Keratinocyte (primary cell): ENCODE data around the gene MAPT. TPM values are rescaled to one million over a fixed set of nuclear protein-coding genes. Genes with fewer than 3 reads are reported as not detected.

Source experiments
- DNase-seq: peaks from one replicate; pipeline ENCODE4 v3.0.0-alpha.2; 2011; ENCODE audit warnings: low read depth, missing footprints, low spot score
- FAIRE-seq: peaks from 2 replicates; lab custom pipeline; 2011; peaks lifted over from hg19 to GRCh38; lab: Jason Lieb, UNC
- H2AFZ ChIP-seq: 2 replicates; pipeline ENCODE4 v1.6.0; 2012; ENCODE audit warnings: low read length, control low read depth, inconsistent platforms; ENCODE audit not compliant: control insufficient read depth
- H3K27ac ChIP-seq: 2 replicates; pipeline ENCODE4 v1.5.1; 2011; ENCODE audit warnings: low read length; ENCODE audit not compliant: control insufficient read depth, insufficient read depth
- H3K27me3 ChIP-seq: 3 replicates; pipeline ENCODE4 v1.6.0; 2011; ENCODE audit warnings: low read length; ENCODE audit not compliant: control insufficient read depth, insufficient read depth; ENCODE audit errors: extremely low read depth
- H3K36me3 ChIP-seq, 2 experiments: 2 replicates in 1 of 2; 3 replicates in 1 of 2; pipeline ENCODE4 v1.5.1; 2011; ENCODE audit warnings: low read length in 2 of 2, mild to moderate bottlenecking in 1 of 2; ENCODE audit not compliant: control insufficient read depth in 2 of 2, insufficient read depth in 2 of 2; ENCODE audit errors: extremely low read depth in 1 of 2
- H3K4me1 ChIP-seq: 3 replicates; pipeline ENCODE4 v1.5.1; 2011; ENCODE audit warnings: low read length; ENCODE audit not compliant: control insufficient read depth, insufficient read depth; ENCODE audit errors: extremely low read depth
- H3K4me2 ChIP-seq: 3 replicates; pipeline ENCODE4 v1.6.0; 2011; ENCODE audit warnings: low read depth, low read length; ENCODE audit not compliant: control insufficient read depth, insufficient read depth; ENCODE audit errors: extremely low read depth
- H3K4me3 ChIP-seq, 3 experiments: fragments of 200-600 bp in 1 of 3; sonication (generic) in 1 of 3; 2 replicates in 2 of 3; 3 replicates in 1 of 3; pipeline ENCODE4 v1.5.1; 2011 to 2016; ENCODE audit warnings: low read length in 3 of 3, mild to moderate bottlenecking in 3 of 3, control low read depth in 2 of 3, inconsistent platforms in 1 of 3, low read depth in 1 of 3, mixed read lengths in 1 of 3, mixed run types in 1 of 3, moderate library complexity in 1 of 3; ENCODE audit not compliant: control insufficient read depth in 2 of 3, insufficient read depth in 2 of 3; ENCODE audit errors: extremely low read depth in 1 of 3
- H3K79me2 ChIP-seq: 2 replicates; pipeline ENCODE4 v1.6.0; 2012; ENCODE audit warnings: low read length; ENCODE audit not compliant: control insufficient read depth, insufficient read depth
- H3K9ac ChIP-seq: 3 replicates; pipeline ENCODE4 v1.6.0; 2011; ENCODE audit warnings: low read length; ENCODE audit not compliant: control insufficient read depth, insufficient read depth; ENCODE audit errors: extremely low read depth
- H3K9me1 ChIP-seq: 3 replicates; pipeline ENCODE4 v1.6.0; 2011; ENCODE audit warnings: low read length; ENCODE audit not compliant: control insufficient read depth, insufficient read depth; ENCODE audit errors: extremely low read depth
- H3K9me3 ChIP-seq: 2 replicates; pipeline ENCODE4 v1.5.1; 2012; ENCODE audit warnings: low read depth, low read length; ENCODE audit not compliant: control insufficient read depth
- H4K20me1 ChIP-seq: 3 replicates; pipeline ENCODE4 v1.6.0; 2011; ENCODE audit warnings: low read length; ENCODE audit not compliant: control insufficient read depth, insufficient read depth; ENCODE audit errors: extremely low read depth
- EZH2 ChIP-seq: IDR thresholded peaks from one replicate; pipeline ENCODE4 v1.6.1; 2012; ENCODE audit warnings: inconsistent platforms, mild to moderate bottlenecking, low read length, moderate library complexity
- dilution Hi-C: fragments of 300-500 bp; cut with MboI; formaldehyde crosslinking; loops from one replicate; pipeline ENCODE4 v1.7.0; 2020; ENCODE audit warnings: low sequenced_read_pairs; ENCODE audit not compliant: extremely low pct_ligation_motif_present
- polyA plus RNA-seq, 5 experiments: library from polyadenylated mRNA; depleted of rRNA in 3 of 5; stranded (reverse) in 3 of 5; stranded (forward) in 1 of 5; unstranded in 1 of 5; fragments of >200 nt; gene quantifications; 1 replicate in 1 of 5; 2 replicates in 3 of 5; 3 replicates in 1 of 5; pipeline versions ENCODE4 v1.2.1 to v1.2.3, GENCODE V29; 2011 to 2012; ENCODE audit warnings: missing spikeins in 2 of 5, low read depth in 1 of 5, low replicate concordance in 1 of 5
- TF ChIP-seq, protein P1 (sequence below), 3 experiments: IDR thresholded peaks in 1 of 3; conservative IDR thresholded peaks in 1 of 3; optimal IDR thresholded peaks in 1 of 3; 2 replicates in 2 of 3; 3 replicates in 1 of 3; pipeline versions ENCODE3 to v1.5.1; 2011; ENCODE audit warnings: low read length in 3 of 3, mild to moderate bottlenecking in 3 of 3, moderate library complexity in 2 of 3, control low read depth in 1 of 3, inconsistent platforms in 1 of 3; ENCODE audit not compliant: insufficient read depth in 2 of 3; ENCODE audit errors: extremely low read depth in 1 of 3

MAPT gene
- polyA plus RNA-seq, 1 donor (not counting 4 experiments of a cell fraction or from before 2014, with no cell fraction given) = 0.08 TPM

GRCh38 chr17:45906237-45906636 is 11.9 kb downstream of the MAPT start:
- Histone ChIP-seq H3K9me1 (no peaks in the 10 kb centered on the region), H3K27me3 (peaks cover 29% of the 10 kb centered on the region), H3K4me1 (no peaks in the 10 kb centered on the region), H3K4me3 (no peak overlapping the region), H4K20me1 (no peaks in the 10 kb centered on the region), H3K9me3 (no peaks in the 10 kb centered on the region), H3K4me2 (no peak overlapping the region), H3K9ac (no peak overlapping the region), H3K27ac (no peak overlapping the region), H3K36me3 (no peaks in the 10 kb centered on the region), H3K79me2 (no peaks in the 10 kb centered on the region), H2AFZ (no peak overlapping the region)
- dilution Hi-C loops = no loop called here
- FAIRE-seq (no peak), DNase-seq (no peak)
- TF ChIP-seq EZH2 = no peak
- TF ChIP-seq, protein P1, sequence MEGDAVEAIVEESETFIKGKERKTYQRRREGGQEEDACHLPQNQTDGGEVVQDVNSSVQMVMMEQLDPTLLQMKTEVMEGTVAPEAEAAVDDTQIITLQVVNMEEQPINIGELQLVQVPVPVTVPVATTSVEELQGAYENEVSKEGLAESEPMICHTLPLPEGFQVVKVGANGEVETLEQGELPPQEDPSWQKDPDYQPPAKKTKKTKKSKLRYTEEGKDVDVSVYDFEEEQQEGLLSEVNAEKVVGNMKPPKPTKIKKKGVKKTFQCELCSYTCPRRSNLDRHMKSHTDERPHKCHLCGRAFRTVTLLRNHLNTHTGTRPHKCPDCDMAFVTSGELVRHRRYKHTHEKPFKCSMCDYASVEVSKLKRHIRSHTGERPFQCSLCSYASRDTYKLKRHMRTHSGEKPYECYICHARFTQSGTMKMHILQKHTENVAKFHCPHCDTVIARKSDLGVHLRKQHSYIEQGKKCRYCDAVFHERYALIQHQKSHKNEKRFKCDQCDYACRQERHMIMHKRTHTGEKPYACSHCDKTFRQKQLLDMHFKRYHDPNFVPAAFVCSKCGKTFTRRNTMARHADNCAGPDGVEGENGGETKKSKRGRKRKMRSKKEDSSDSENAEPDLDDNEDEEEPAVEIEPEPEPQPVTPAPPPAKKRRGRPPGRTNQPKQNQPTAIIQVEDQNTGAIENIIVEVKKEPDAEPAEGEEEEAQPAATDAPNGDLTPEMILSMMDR (optimal IDR thresholded peaks at IDR 0.05 in 1 of 3, IDR thresholded peaks at IDR 0.05 in 1 of 3, conservative IDR thresholded peaks at IDR 0.05 in 1 of 3; ENCODE audit: extremely low read depth in 1 of 3, insufficient read depth in 2 of 3, low read length in 3 of 3) = no peak

DNA sequence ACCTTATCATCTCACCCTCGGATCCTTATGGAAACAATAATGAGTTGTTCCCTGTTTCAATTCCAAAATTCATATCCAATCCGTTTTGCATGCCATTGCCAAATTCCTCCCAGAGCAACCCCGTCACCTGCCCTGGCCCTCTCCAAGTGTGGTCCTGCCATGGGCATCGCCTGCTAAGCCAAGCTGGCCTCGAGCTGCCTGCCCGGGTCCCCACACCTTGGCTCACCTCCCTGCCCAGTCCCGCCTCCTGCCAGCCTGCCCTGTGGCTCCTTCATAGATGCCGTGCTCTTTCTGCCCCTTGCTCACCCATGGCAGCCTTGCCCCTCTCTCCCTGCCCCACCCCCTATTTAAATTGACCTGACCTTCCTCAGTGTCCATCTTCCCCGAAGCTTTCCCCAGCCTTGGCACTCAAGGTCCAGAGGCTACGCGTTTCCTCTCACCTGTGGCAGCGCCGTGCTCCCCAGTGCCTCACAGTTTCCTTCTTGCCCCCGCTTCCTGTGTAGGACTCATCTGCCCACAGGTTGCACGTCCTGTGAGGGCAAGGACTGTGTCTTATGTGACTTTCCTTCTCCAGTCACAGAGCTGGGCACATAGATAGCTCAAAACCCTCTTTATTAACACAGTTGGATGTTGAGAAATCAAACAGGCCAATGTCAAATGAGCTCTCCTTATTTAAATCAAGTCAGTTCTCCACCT is 12.7 kb downstream of the MAPT start:
- Histone ChIP-seq H3K4me3 (no peak overlapping the region), H3K9me3 (no peaks in the 10 kb centered on the region), H3K4me1 (no peaks in the 10 kb centered on the region), H4K20me1 (no peaks in the 10 kb centered on the region), H2AFZ (no peak overlapping the region), H3K79me2 (no peaks in the 10 kb centered on the region), H3K36me3 (no peaks in the 10 kb centered on the region), H3K4me2 (no peak overlapping the region), H3K9me1 (no peaks in the 10 kb centered on the region), H3K9ac (no peak overlapping the region), H3K27me3 (peaks cover 32% of the 10 kb centered on the region), H3K27ac (no peak overlapping the region)
- FAIRE-seq (no peak), DNase-seq (no peak)
- dilution Hi-C loops = no loop called here
- TF ChIP-seq, protein P1 (optimal IDR thresholded peaks at IDR 0.05 in 1 of 3, IDR thresholded peaks at IDR 0.05 in 1 of 3, conservative IDR thresholded peaks at IDR 0.05 in 1 of 3; ENCODE audit: extremely low read depth in 1 of 3, insufficient read depth in 2 of 3, low read length in 3 of 3) = no peak
- no peak for TF ChIP-seq EZH2
